CD1c-positive myeloid dendritic cell (primary cell): ENCODE data around the gene STRN3.
"Not testable (repeated sequence)": the region's sequence is repeated elsewhere in the genome, so short reads cannot be mapped to it uniquely, and the experiment has no call there.

ENCODE experiments used
- DNase-seq: peaks from one replicate; pipeline ENCODE4 v3.0.0-alpha.2; 2016; ENCODE audit errors: extremely low spot score

The STRN3 gene

GRCh38 chr14:30908826-30909225 lies 117.4 kb downstream of the STRN3 start:
- DNase-seq = no peak

GRCh38 chr14:30907659-30908057 lies 118.5 kb downstream of the STRN3 start:
- no peak for DNase-seq

- no peak for DNase-seq
These were observed 119.2 kb downstream of the STRN3 start for GRCh38 chr14:30906752-30907658.

- no peak for DNase-seq
These were observed 122.7 kb downstream of the STRN3 start for GRCh38 chr14:30903285-30904124.

- DNase-seq = not testable (repeated sequence)
These were observed 129.1 kb downstream of the STRN3 start for GRCh38 chr14:30897121-30897520.

GRCh38 chr14:30896435-30896834 lies 129.7 kb downstream of the STRN3 start:
- DNase-seq = no peak

- DNase-seq = no peak
These were observed 131.2 kb downstream of the STRN3 start for GRCh38 chr14:30894923-30895515.

GRCh38 chr14:30893819-30894218 lies 132.4 kb downstream of the STRN3 start:
- DNase-seq = no peak

GRCh38 chr14:30889244-30889594 lies 137.0 kb downstream of the STRN3 start:
- no peak for DNase-seq

GRCh38 chr14:30888480-30889243 lies 137.5 kb downstream of the STRN3 start:
- DNase-seq = no peak

- DNase-seq = no peak
These were observed 140.1 kb downstream of the STRN3 start for GRCh38 chr14:30885840-30886740.

GRCh38 chr14:30884901-30885300 lies 141.3 kb downstream of the STRN3 start:
- DNase-seq = no peak

GRCh38 chr14:30883508-30884294 lies 142.5 kb downstream of the STRN3 start:
- no peak for DNase-seq

- DNase-seq = peak; percentile 7
These were observed 143.7 kb downstream of the STRN3 start for GRCh38 chr14:30882431-30882830.

- DNase-seq = no peak
These were observed 149.5 kb downstream of the STRN3 start for GRCh38 chr14:30876692-30877091.

GRCh38 chr14:30875788-30876053 lies 150.5 kb downstream of the STRN3 start:
- DNase-seq = no peak

- no peak for DNase-seq
These were observed 151.0 kb downstream of the STRN3 start for GRCh38 chr14:30874999-30875787.

GRCh38 chr14:30874120-30874998 lies 151.8 kb downstream of the STRN3 start, which contains the start of gene COCH:
COCH (plus strand) TSS chr14:30874559; CDS start chr14:30874939, 380 bp downstream.
- DNase-seq = peak; percentile 46
